HEK293 (cell line): ENCODE measurements around the gene ARF5.
A peak's percentile ranks its signal among the peaks of the same experiment; 100 is the strongest.

Experiments used
- CTCF ChIA-PET: fragments of 350-600 bp; formaldehyde crosslinking; extraction: SDS; loops from one replicate; lab custom pipeline; 2021; ENCODE audit warnings: antibody characterized with exemption; lab: Yijun Ruan, JAX
- POLR2A ChIA-PET: fragments of 300-600 bp; formaldehyde crosslinking; extraction: SDS; loops from one replicate; lab custom pipeline; 2020; ENCODE audit warnings: antibody characterized with exemption, inconsistent platforms; lab: Yijun Ruan, JAX
- H3K27ac ChIP-seq: fragments of 200-500 bp; sonication (Bioruptor generic); 2 replicates; pipeline ENCODE4 v1.5.1; 2014; ENCODE audit warnings: low read depth, low read length, control low read depth, inconsistent platforms; ENCODE audit errors: extremely low read depth
- H3K36me3 ChIP-seq, 2 experiments: fragments of 200-500 bp in 1 of 2; sonication (Bioruptor generic) in 1 of 2; 1 replicate in 1 of 2; 2 replicates in 1 of 2; pipeline ENCODE4 v1.5.1; 2014 to 2017; ENCODE audit warnings: inconsistent platforms in 2 of 2, low read length in 2 of 2; ENCODE audit not compliant: control insufficient read depth in 2 of 2, insufficient read depth in 1 of 2
- H3K4me1 ChIP-seq: fragments of 200-500 bp; sonication (Bioruptor generic); 2 replicates; pipeline ENCODE4 v1.5.1; 2014; ENCODE audit warnings: mild to moderate bottlenecking, low read length, inconsistent platforms; ENCODE audit not compliant: control insufficient read depth, insufficient read depth
- H3K4me3 ChIP-seq: 2 replicates; pipeline ENCODE4 v1.5.1; 2011; ENCODE audit warnings: low read depth, mild to moderate bottlenecking, control low read depth, low read length, moderate library complexity
- H3K9me3 ChIP-seq: fragments of 200-500 bp; sonication (Bioruptor generic); 2 replicates; pipeline ENCODE4 v1.5.1; 2014; ENCODE audit warnings: low read depth, low read length, inconsistent platforms; ENCODE audit not compliant: control insufficient read depth, insufficient read depth
- GFI1B ChIP-seq: fragments of 450-650 bp; formaldehyde crosslinking; IDR thresholded peaks from 2 replicates; pipeline ENCODE4 v1.5.1; 2016; ENCODE audit warnings: missing biosample characterization, missing genetic modification characterization
- GLI4 ChIP-seq: fragments of 450-650 bp; formaldehyde crosslinking; IDR thresholded peaks from 2 replicates; pipeline ENCODE4 v1.5.1; 2016; ENCODE audit warnings: missing biosample characterization, missing genetic modification characterization
- ZFHX2 ChIP-seq: fragments of 450-650 bp; formaldehyde crosslinking; conservative IDR thresholded peaks from 2 replicates; pipeline ENCODE4 v1.5.1; 2016; ENCODE audit warnings: missing biosample characterization, missing genetic modification characterization
- ZFP69B ChIP-seq: fragments of 450-650 bp; formaldehyde crosslinking; IDR thresholded peaks from 2 replicates; pipeline ENCODE4 v1.5.1; 2016; ENCODE audit warnings: missing biosample characterization, missing genetic modification characterization
- ZNF121 ChIP-seq: fragments of 450-650 bp; formaldehyde crosslinking; IDR thresholded peaks from 2 replicates; pipeline ENCODE4 v1.5.1; 2016; ENCODE audit warnings: missing biosample characterization, missing genetic modification characterization
- ZNF19 ChIP-seq: fragments of 450-650 bp; formaldehyde crosslinking; IDR thresholded peaks from 2 replicates; pipeline ENCODE4; 2016; ENCODE audit warnings: missing biosample characterization, missing genetic modification characterization, low read depth
- ZNF211 ChIP-seq: fragments of 450-650 bp; formaldehyde crosslinking; IDR thresholded peaks from 2 replicates; pipeline ENCODE4 v1.5.1; 2016; ENCODE audit warnings: low read depth, missing biosample characterization, missing genetic modification characterization
- ZNF221 ChIP-seq: fragments of 450-650 bp; formaldehyde crosslinking; IDR thresholded peaks from 2 replicates; pipeline ENCODE4 v1.5.1; 2017; ENCODE audit warnings: missing biosample characterization, missing genetic modification characterization, borderline replicate concordance
- ZNF223 ChIP-seq: fragments of 450-650 bp; formaldehyde crosslinking; IDR thresholded peaks from 2 replicates; pipeline ENCODE4 v1.5.1; 2016; ENCODE audit warnings: missing biosample characterization, missing genetic modification characterization
- ZNF274 ChIP-seq, 2 experiments: fragments of 200-500 bp in 1 of 2; fragments of 450-650 bp in 1 of 2; sonication (Bioruptor generic) in 1 of 2; formaldehyde crosslinking in 1 of 2; IDR thresholded peaks; 2 replicates each; pipeline versions ENCODE4 v1.5.1 to v1.6.1; 2014 to 2016; ENCODE audit warnings: borderline replicate concordance in 1 of 2, inconsistent platforms in 1 of 2, low read length in 1 of 2, missing biosample characterization in 1 of 2, missing genetic modification characterization in 1 of 2
- ZNF354C ChIP-seq: fragments of 450-650 bp; formaldehyde crosslinking; IDR thresholded peaks from 2 replicates; pipeline ENCODE4 v1.5.1; 2016; ENCODE audit warnings: missing biosample characterization, missing genetic modification characterization, low read depth, borderline replicate concordance
- ZNF513 ChIP-seq: fragments of 450-650 bp; IDR thresholded peaks from 2 replicates; pipeline ENCODE4 v1.5.1; 2018; ENCODE audit warnings: missing biosample characterization, missing genetic modification characterization
- ZNF514 ChIP-seq: fragments of 450-650 bp; formaldehyde crosslinking; IDR thresholded peaks from 2 replicates; pipeline ENCODE4 v1.5.1; 2016; ENCODE audit warnings: missing biosample characterization, missing genetic modification characterization
- ZNF560 ChIP-seq: fragments of 450-650 bp; formaldehyde crosslinking; IDR thresholded peaks from 2 replicates; pipeline ENCODE4 v1.5.1; 2017; ENCODE audit warnings: missing biosample characterization, missing genetic modification characterization, borderline replicate concordance
- ZNF585B ChIP-seq: fragments of 450-650 bp; formaldehyde crosslinking; IDR thresholded peaks from 2 replicates; pipeline ENCODE4 v1.5.1; 2016; ENCODE audit warnings: missing biosample characterization, missing genetic modification characterization
- ZNF623 ChIP-seq: fragments of 450-650 bp; formaldehyde crosslinking; IDR thresholded peaks from 2 replicates; pipeline ENCODE4 v1.5.1; 2016; ENCODE audit warnings: missing biosample characterization, missing genetic modification characterization
- ZNF645 ChIP-seq: fragments of 450-650 bp; formaldehyde crosslinking; IDR thresholded peaks from 2 replicates; pipeline ENCODE4; 2016; ENCODE audit warnings: missing biosample characterization, missing genetic modification characterization
- ZNF776 ChIP-seq: fragments of 450-650 bp; formaldehyde crosslinking; IDR thresholded peaks from 2 replicates; pipeline ENCODE4 v1.5.0; 2017; ENCODE audit warnings: missing biosample characterization, missing genetic modification characterization, borderline replicate concordance
- ZNF843 ChIP-seq: fragments of 450-650 bp; formaldehyde crosslinking; IDR thresholded peaks from 2 replicates; pipeline ENCODE4 v1.5.1; 2016; ENCODE audit warnings: missing biosample characterization, missing genetic modification characterization
- TF ChIP-seq, protein P1 (sequence below): fragments of 450-650 bp; formaldehyde crosslinking; IDR thresholded peaks from 2 replicates; pipeline ENCODE4 v1.5.1; 2016; ENCODE audit warnings: missing biosample characterization, missing genetic modification characterization
- TF ChIP-seq, protein P2 (sequence below): fragments of 450-650 bp; formaldehyde crosslinking; IDR thresholded peaks from 2 replicates; pipeline ENCODE4 v1.5.1; 2016; ENCODE audit warnings: missing biosample characterization, missing genetic modification characterization

ARF5 gene

GRCh38 chr7:127591189-127591588 is 3.0 kb downstream of the ARF5 start (continued):
- TF ChIP-seq ZNF221 (no peak), GLI4 (tag by site-specific recombination) (no peak), ZNF623 (tag by site-specific recombination) (no peak), ZFP69B (tag by site-specific recombination) (no peak), GFI1B (tag by site-specific recombination) (no peak)
- TF ChIP-seq, all 188 proteins: peak for 0

DNA sequence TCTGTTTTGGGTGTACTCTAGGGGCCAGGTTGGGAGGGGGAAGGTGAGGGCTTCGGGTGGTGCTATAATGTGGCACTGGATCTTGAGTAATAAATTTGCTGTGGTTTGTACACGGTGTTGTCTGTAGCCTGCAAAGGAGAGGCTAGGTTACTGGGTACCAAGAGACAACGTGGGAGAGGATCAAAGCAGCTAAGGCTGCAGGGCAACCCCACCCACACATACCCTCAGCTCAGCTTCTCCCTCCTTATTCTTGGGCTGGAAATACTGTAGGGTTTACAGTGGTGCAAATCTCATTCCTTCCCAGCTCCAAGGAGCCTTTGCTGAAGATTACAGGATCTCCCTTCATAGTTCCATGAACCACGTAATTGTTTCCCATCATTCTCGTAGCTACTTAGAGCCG is 3.4 kb downstream of the ARF5 start:
- H3K4me1 ChIP-seq = no peaks in the 10 kb centered on the region
- TF ChIP-seq ZFHX2 = peak; percentile 37
- no peak for TF ChIP-seq ZNF211 (tag by site-specific recombination)
- no peak for TF ChIP-seq ZNF560 (tag by site-specific recombination)
- ChIA-PET CTCF (interaction anchor here (0.6 kb wide), 1 partner anchor 621 kb away, joined by 4 read pairs; no protein-coding TSS in a partner anchor), POLR2A (no interaction called here)
- peaks cover 7 to 25% of the 10 kb centered on the region in 2 experiments; a peak in 2 of 3 replicates for H3K36me3 ChIP-seq
- H3K4me3 ChIP-seq = no peak overlapping the region
- H3K27ac ChIP-seq = no peak overlapping the region
- no peaks in the 10 kb centered on the region for H3K9me3 ChIP-seq

DNA sequence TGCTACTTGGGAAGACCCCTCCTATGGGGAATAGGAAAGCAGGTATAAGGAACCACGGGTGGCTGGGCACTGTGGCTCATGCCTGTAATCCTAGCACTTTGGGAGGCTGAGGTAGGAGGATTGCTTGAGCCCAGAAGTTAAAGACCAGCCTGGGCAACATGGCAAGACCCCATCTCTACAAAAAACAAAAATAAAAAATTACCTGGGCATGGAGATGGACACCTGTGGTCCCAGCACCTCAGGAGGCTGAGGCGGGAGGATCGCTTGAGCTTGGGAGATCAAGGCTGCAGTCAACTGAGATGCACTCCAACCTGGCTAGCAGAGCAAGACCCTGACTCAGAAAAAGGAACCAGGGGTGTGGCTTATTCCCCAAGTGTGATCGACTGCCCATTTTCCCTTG is 4.3 kb downstream of the ARF5 start:
- CTCF ChIA-PET = interaction anchor here (1.0 kb wide), 1 partner anchor 116 kb away, joined by 3 read pairs; no protein-coding TSS in a partner anchor

GRCh38 chr7:127594490-127594889 is 6.3 kb downstream of the ARF5 start:
- POLR2A ChIA-PET = no interaction called here
- Histone ChIP-seq H3K4me1 (no peaks in the 10 kb centered on the region), H3K9me3 (no peaks in the 10 kb centered on the region), H3K27ac (no peak overlapping the region), H3K36me3 (peaks cover 7 to 24% of the 10 kb centered on the region in 2 experiments; a peak in 2 of 3 replicates), H3K4me3 (no peak overlapping the region)
- CTCF ChIA-PET = no interaction called here
- TF ChIP-seq ZNF843 (tag by site-specific recombination) (no peak), ZNF223 (tag by site-specific recombination) (no peak), ZNF585B (tag by site-specific recombination) (no peak), ZNF354C (tag by site-specific recombination) (no peak), ZNF274 (IDR thresholded peaks at IDR 0.05; ENCODE audit: low read length) (no peak), ZNF274 (tag by site-specific recombination; IDR thresholded peaks at IDR 0.05; ENCODE audit: borderline replicate concordance) (no peak), ZNF513 (tag by site-specific recombination) (no peak), ZNF19 (tag by site-specific recombination) (no peak), ZNF776 (tag by site-specific recombination) (no peak), ZNF645 (tag by site-specific recombination) (no peak)
- TF ChIP-seq, protein P1, sequence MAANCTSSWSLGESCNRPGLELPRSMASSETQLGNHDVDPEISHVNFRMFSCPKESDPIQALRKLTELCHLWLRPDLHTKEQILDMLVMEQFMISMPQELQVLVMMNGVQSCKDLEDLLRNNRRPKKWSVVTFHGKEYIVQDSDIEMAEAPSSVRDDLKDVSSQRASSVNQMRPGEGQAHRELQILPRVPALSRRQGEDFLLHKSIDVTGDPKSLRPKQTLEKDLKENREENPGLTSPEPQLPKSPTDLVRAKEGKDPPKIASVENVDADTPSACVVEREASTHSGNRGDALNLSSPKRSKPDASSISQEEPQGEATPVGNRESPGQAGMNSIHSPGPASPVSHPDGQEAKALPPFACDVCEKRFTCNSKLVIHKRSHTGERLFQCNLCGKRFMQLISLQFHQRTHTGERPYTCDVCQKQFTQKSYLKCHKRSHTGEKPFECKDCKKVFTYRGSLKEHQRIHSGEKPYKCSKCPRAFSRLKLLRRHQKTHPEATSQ = no peak
- TF ChIP-seq, protein P2, sequence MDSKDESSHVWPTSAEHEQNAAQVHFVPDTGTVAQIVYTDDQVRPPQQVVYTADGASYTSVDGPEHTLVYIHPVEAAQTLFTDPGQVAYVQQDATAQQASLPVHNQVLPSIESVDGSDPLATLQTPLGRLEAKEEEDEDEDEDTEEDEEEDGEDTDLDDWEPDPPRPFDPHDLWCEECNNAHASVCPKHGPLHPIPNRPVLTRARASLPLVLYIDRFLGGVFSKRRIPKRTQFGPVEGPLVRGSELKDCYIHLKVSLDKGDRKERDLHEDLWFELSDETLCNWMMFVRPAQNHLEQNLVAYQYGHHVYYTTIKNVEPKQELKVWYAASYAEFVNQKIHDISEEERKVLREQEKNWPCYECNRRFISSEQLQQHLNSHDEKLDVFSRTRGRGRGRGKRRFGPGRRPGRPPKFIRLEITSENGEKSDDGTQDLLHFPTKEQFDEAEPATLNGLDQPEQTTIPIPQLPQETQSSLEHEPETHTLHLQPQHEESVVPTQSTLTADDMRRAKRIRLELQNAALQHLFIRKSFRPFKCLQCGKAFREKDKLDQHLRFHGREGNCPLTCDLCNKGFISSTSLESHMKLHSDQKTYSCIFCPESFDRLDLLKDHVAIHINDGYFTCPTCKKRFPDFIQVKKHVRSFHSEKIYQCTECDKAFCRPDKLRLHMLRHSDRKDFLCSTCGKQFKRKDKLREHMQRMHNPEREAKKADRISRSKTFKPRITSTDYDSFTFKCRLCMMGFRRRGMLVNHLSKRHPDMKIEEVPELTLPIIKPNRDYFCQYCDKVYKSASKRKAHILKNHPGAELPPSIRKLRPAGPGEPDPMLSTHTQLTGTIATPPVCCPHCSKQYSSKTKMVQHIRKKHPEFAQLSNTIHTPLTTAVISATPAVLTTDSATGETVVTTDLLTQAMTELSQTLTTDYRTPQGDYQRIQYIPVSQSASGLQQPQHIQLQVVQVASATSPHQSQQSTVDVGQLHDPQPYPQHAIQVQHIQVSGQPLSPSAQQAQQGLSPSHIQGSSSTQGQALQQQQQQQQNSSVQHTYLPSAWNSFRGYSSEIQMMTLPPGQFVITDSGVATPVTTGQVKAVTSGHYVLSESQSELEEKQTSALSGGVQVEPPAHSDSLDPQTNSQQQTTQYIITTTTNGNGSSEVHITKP (tag by site-specific recombination) = no peak

More for the DNA sequence above, 4.3 kb downstream of the ARF5 start:
- Histone ChIP-seq H3K4me1 (no peaks in the 10 kb centered on the region), H3K36me3 (peaks cover 7 to 25% of the 10 kb centered on the region in 2 experiments; a peak in 2 of 3 replicates), H3K27ac (no peak overlapping the region), H3K4me3 (no peak overlapping the region), H3K9me3 (no peaks in the 10 kb centered on the region)
- TF ChIP-seq ZNF514 (tag by site-specific recombination) = no peak
- TF ChIP-seq ZNF121 (tag by site-specific recombination) = peak; percentile 81; the same call in 1 of the 2 replicates
- POLR2A ChIA-PET = no interaction called here
